HCT116 (cell line): ENCODE measurements around the gene ZNF580. TPM values are rescaled to one million over a fixed set of nuclear protein-coding genes. Genes with fewer than 3 reads are reported as not detected.
A peak's percentile ranks its signal among the peaks of the same experiment; 100 is the strongest.

ENCODE experiments used
- ATAC-seq: fragments of 200-7000 bp; cut with Tn5 transposase; 2 replicates; pipeline ENCODE4 v1.9.1; 2020; ENCODE audit warnings: mild to moderate bottlenecking, moderate library complexity
- BruUV-seq: library from RNA; stranded (reverse); fragments of 400-500 nt; replicated peaks from 2 replicates; lab custom pipeline; 2021; lab: Mats Ljungman, UMichigan
- CTCF ChIA-PET: fragments of 300-600 bp; sonication (Branson Sonifier 250); formaldehyde crosslinking; loops from one replicate; lab custom pipeline; 2021; ENCODE audit warnings: antibody characterized with exemption; lab: Charles Lee
- POLR2A ChIA-PET: fragments of 300-600, 350-600 bp; sonication (Branson Sonifier 250); formaldehyde crosslinking; loops from one replicate; lab custom pipeline; 2021; ENCODE audit warnings: antibody characterized with exemption; lab: Charles Lee
- RAD21 ChIA-PET, 2 experiments: fragments of 300-600 bp; sonication (Branson Sonifier 250); formaldehyde crosslinking; loops; one replicate each; lab custom pipeline; 2023; ENCODE audit warnings: low total read pairs in 2 of 2; ENCODE audit not compliant: uncharacterized antibody in 2 of 2, unreplicated experiment in 2 of 2, low non-redundant PET in 1 of 2; lab: Charles Lee
- DNase-seq: peaks from one replicate; pipeline ENCODE4 v3.0.0-alpha.2; 2010; ENCODE audit warnings: low read depth, low spot score
- H2AFZ ChIP-seq: fragments of 200-600 bp; shearing (Covaris generic), sonication (generic); 2 replicates; pipeline ENCODE4 v1.6.1; 2017; ENCODE audit warnings: low read depth, mixed run types, mixed read lengths, antibody characterized with exemption, low read length; ENCODE audit not compliant: poor library complexity, severe bottlenecking
- H3K27ac ChIP-seq: 2 replicates; pipeline ENCODE4 v1.5.1; 2012; ENCODE audit warnings: low read depth, low read length
- H3K27me3 ChIP-seq: fragments of 200-600 bp; sonication (generic); 2 replicates; pipeline ENCODE4 v1.6.1; 2016; ENCODE audit warnings: mixed run types, low read length, mixed read lengths; ENCODE audit not compliant: insufficient read depth
- H3K36me3 ChIP-seq, 2 experiments: fragments of 200-500 bp in 1 of 2; fragments of 200-600 bp in 1 of 2; sonication (Bioruptor generic) in 1 of 2; sonication (generic) in 1 of 2; 2 replicates each; pipeline versions ENCODE4 v1.5.1 to v1.6.1; 2014 to 2016; ENCODE audit warnings: low read length in 2 of 2, inconsistent platforms in 1 of 2, mixed read lengths in 1 of 2, mixed run types in 1 of 2; ENCODE audit not compliant: insufficient read depth in 2 of 2, control insufficient read depth in 1 of 2
- H3K4me1 ChIP-seq, 2 experiments: fragments of 200-600 bp in 1 of 2; sonication (generic) in 1 of 2; 2 replicates each; pipeline versions ENCODE4 v1.5.1 to v1.6.1; 2012 to 2017; ENCODE audit warnings: low read length in 2 of 2, inconsistent platforms in 1 of 2, mild to moderate bottlenecking in 1 of 2, mixed read lengths in 1 of 2, mixed run types in 1 of 2, moderate library complexity in 1 of 2; ENCODE audit not compliant: insufficient read depth in 2 of 2, control insufficient read depth in 1 of 2
- H3K4me2 ChIP-seq: fragments of 200-600 bp; sonication (generic); 2 replicates; pipeline ENCODE4 v1.6.1; 2017; ENCODE audit warnings: mixed run types, low read length, mixed read lengths
- H3K4me3 ChIP-seq, 2 experiments: fragments of 200-600 bp in 1 of 2; sonication (generic) in 1 of 2; replicated peaks in 1 of 2; 2 replicates each; pipeline ENCODE4 v1.5.1; 2011 to 2016; ENCODE audit warnings: low read length in 2 of 2, control low read depth in 1 of 2, low read depth in 1 of 2, mild to moderate bottlenecking in 1 of 2, mixed read lengths in 1 of 2, mixed run types in 1 of 2
- H3K79me2 ChIP-seq: fragments of 200-600 bp; sonication (generic); 2 replicates; pipeline ENCODE4 v1.6.1; 2017; ENCODE audit warnings: mild to moderate bottlenecking, mixed run types, low read length, moderate library complexity, mixed read lengths; ENCODE audit not compliant: insufficient read depth
- H3K9ac ChIP-seq: fragments of 200-600 bp; sonication (generic); 2 replicates; pipeline ENCODE4 v1.6.1; 2016; ENCODE audit warnings: low read length, mixed read lengths
- H3K9me2 ChIP-seq: fragments of 200-600 bp; sonication (generic), shearing (Covaris generic); 2 replicates; pipeline ENCODE4 v1.6.1; 2017; ENCODE audit warnings: mixed run types, mild to moderate bottlenecking, moderate library complexity; ENCODE audit not compliant: insufficient read depth
- H3K9me3 ChIP-seq, 2 experiments: fragments of 200-500 bp in 1 of 2; fragments of 200-600 bp in 1 of 2; sonication (Bioruptor generic) in 1 of 2; sonication (generic) in 1 of 2; 2 replicates each; pipeline ENCODE4 v1.6.1; 2014 to 2017; ENCODE audit warnings: low read length in 2 of 2, mixed read lengths in 2 of 2, inconsistent platforms in 1 of 2, low read depth in 1 of 2, mild to moderate bottlenecking in 1 of 2, mixed run types in 1 of 2, moderate library complexity in 1 of 2; ENCODE audit not compliant: control insufficient read depth in 1 of 2, insufficient read depth in 1 of 2
- H4K20me1 ChIP-seq: fragments of 200-600 bp; sonication (generic), shearing (Covaris generic); 2 replicates; pipeline ENCODE4 v1.6.1; 2017; ENCODE audit warnings: mixed run types, mild to moderate bottlenecking, moderate library complexity; ENCODE audit not compliant: insufficient read depth
- ATF3 ChIP-seq: IDR thresholded peaks from 2 replicates; pipeline ENCODE4 v1.6.1; 2012
- CEBPB ChIP-seq: IDR thresholded peaks from 2 replicates; pipeline ENCODE4 v1.6.1; 2012; ENCODE audit warnings: low read depth
- CTCF ChIP-seq, 3 experiments: fragments of 200-600 bp in 1 of 3; sonication (generic) in 1 of 3; IDR thresholded peaks in 2 of 3; conservative IDR thresholded peaks in 1 of 3; 2 replicates each; pipeline ENCODE4 v1.5.1; 2012 to 2017; ENCODE audit warnings: low read depth in 2 of 3, low read length in 2 of 3, antibody characterized with exemption in 1 of 3, borderline replicate concordance in 1 of 3, control low read depth in 1 of 3, mild to moderate bottlenecking in 1 of 3, mixed read lengths in 1 of 3, mixed run types in 1 of 3, moderate library complexity in 1 of 3; ENCODE audit not compliant: insufficient read depth in 1 of 3
- EGR1 ChIP-seq: IDR thresholded peaks from 2 replicates; pipeline ENCODE4 v1.6.1; 2012; ENCODE audit warnings: low read depth
- ELF1 ChIP-seq: IDR thresholded peaks from 2 replicates; pipeline ENCODE4 v1.6.1; 2012; ENCODE audit warnings: low read depth, borderline replicate concordance
- JUND ChIP-seq: IDR thresholded peaks from 2 replicates; pipeline ENCODE4 v1.6.1; 2012
- MAX ChIP-seq: IDR thresholded peaks from 2 replicates; pipeline ENCODE4 v1.6.1; 2012
- POLR2AphosphoS5 ChIP-seq: IDR thresholded peaks from 2 replicates; pipeline ENCODE4 v1.6.1; 2011; ENCODE audit warnings: mild to moderate bottlenecking, low read depth, low read length, moderate library complexity
- RAD21 ChIP-seq: IDR thresholded peaks from 2 replicates; pipeline ENCODE4 v1.6.1; 2012; ENCODE audit warnings: low read depth, mild to moderate bottlenecking
- SRF ChIP-seq: IDR thresholded peaks from 2 replicates; pipeline ENCODE4 v1.6.1; 2012; ENCODE audit warnings: low read depth
- TCF7L2 ChIP-seq: IDR thresholded peaks from 2 replicates; pipeline ENCODE4 v1.7.0; 2011; ENCODE audit warnings: borderline replicate concordance, inconsistent platforms; ENCODE audit not compliant: insufficient read depth, insufficient read length; ENCODE audit errors: extremely low read depth
- YY1 ChIP-seq: IDR thresholded peaks from 2 replicates; pipeline ENCODE4 v1.6.1; 2011; ENCODE audit warnings: low read length, low read depth, moderate library complexity, mild to moderate bottlenecking; ENCODE audit not compliant: insufficient replicate concordance; ENCODE audit errors: extremely low read depth
- ZBTB33 ChIP-seq: IDR thresholded peaks from 2 replicates; pipeline ENCODE4 v1.6.1; 2011; ENCODE audit warnings: mild to moderate bottlenecking, low read length, moderate library complexity; ENCODE audit not compliant: insufficient replicate concordance; ENCODE audit errors: extremely low read depth
- ZNF274 ChIP-seq: fragments of 200-500 bp; sonication (Bioruptor generic); IDR thresholded peaks from 2 replicates; pipeline ENCODE4 v1.6.1; 2014; ENCODE audit warnings: mild to moderate bottlenecking, low read depth, low read length, inconsistent platforms
- intact Hi-C: fragments of 100-400 bp; cut with micrococcal nuclease; formaldehyde crosslinking; loops from 2 replicates; pipeline ENCODE4 v1.10.0; 2022
- total RNA-seq: library from RNA; stranded (reverse); gene quantifications from one replicate; pipeline ENCODE4 v1.2.1, GENCODE V29; 2021; ENCODE audit not compliant: unreplicated experiment

Gene ZNF580
- total RNA-seq, 1 experiment from 2014 or later = 36.7 TPM

- H4K20me1 ChIP-seq = no peaks in the 10 kb centered on the region
- TF ChIP-seq POLR2AphosphoS5 (no peak), YY1 (no peak), CTCF (IDR thresholded peaks at IDR 0.05 in 2 of 3, conservative IDR thresholded peaks at IDR 0.05 in 1 of 3; ENCODE audit: borderline replicate concordance in 1 of 3, insufficient read depth in 1 of 3, low read depth in 2 of 3, low read length in 2 of 3) (no peak), ZBTB33 (no peak), MAX (no peak), ZNF274 (no peak), EGR1 (no peak), TCF7L2 (no peak), ATF3 (no peak), SRF (no peak), JUND (no peak), CEBPB (no peak), ELF1 (no peak), RAD21 (no peak)
- H3K79me2 ChIP-seq = peaks cover 40% of the 10 kb centered on the region
- no peak overlapping the region for H2AFZ ChIP-seq
- H3K4me2 ChIP-seq = no peak overlapping the region
- no peak overlapping the region for H3K9ac ChIP-seq
- CTCF ChIA-PET = no interaction called here
- H3K4me1 ChIP-seq = no peaks in the 10 kb centered on the region
- intact Hi-C loops = no loop called here
- H3K9me2 ChIP-seq = no peaks in the 10 kb centered on the region
- RAD21 ChIA-PET = no interaction called here
- BruUV-seq = no TSS peak
- no peak for DNase-seq
- H3K27me3 ChIP-seq = no peaks in the 10 kb centered on the region
- peak; percentile 73 for ATAC-seq
- H3K36me3 ChIP-seq = peaks cover 20 to 21% of the 10 kb centered on the region in 2 experiments; a peak in 3 of 4 replicates
- no peaks in the 10 kb centered on the region for H3K9me3 ChIP-seq
- POLR2A ChIA-PET = no interaction called here
- H3K4me3 ChIP-seq = no peak overlapping the region
- H3K27ac ChIP-seq = no peak overlapping the region
Measured at GRCh38 chr19:55688422-55689218, 47.8 kb downstream of the ZNF580 start.
